ENCODE measurements around the gene CD27. TPM values are rescaled to one million over a fixed set of nuclear protein-coding genes. Genes with fewer than 3 reads are reported as not detected.

The CD27 gene
- total and polyA plus RNA-seq, 2 of the 8 experiments (the other 6 are each of a cell fraction or from before 2014, with no cell fraction given), result 0.28 to 0.39 TPM

DNA sequence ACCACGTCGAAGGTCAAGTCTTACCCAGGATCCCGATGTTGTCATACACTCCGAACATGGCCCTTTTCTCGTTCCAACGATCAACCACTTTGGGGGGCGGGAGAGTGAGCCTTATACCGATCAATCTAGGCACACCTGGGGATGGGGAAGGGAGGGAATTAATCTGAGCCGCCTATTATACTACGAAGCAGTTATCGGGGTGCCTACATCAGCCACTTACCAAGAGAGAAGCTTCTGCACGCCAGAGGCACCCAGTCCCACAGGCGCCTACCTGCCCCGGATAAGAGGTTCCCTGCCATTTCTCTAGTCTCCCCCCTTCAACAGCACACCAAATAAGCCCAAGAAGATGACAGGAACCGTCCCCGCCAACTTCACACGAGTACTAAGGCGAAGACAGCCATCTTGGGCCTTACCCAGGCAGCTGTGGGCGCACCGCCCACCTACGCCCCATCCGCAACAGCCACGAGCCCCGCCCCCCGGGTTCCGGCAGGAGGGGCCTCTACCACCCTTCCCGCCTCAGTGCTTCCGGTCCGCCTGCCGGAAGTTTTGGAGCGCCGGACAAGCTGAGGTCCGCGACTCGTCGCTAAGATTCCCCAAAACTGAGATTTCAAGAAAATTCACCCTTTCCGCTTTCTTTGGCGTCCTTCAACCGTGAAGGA is 48.2 kb downstream of the CD27 start, which contains the start of gene MRPL51 (continued):
- TF ChIP-seq RAD21 (IDR thresholded peaks at IDR 0.05 in 1 of 2, conservative IDR thresholded peaks at IDR 0.05 in 1 of 2; ENCODE audit: low read depth in 2 of 2, low read length in 2 of 2) (no peak), SIN3A (conservative IDR thresholded peaks at IDR 0.05 in 1 of 2, IDR thresholded peaks at IDR 0.05 in 1 of 2; ENCODE audit: low read depth in 1 of 2, low read length in 2 of 2) (peak; percentile 70 to 82; a peak in 2 of 4 replicates), POLR2AphosphoS5 (IDR thresholded peaks at IDR 0.05; ENCODE audit: low read depth, low read length) (peak; percentile 88), NANOG (IDR thresholded peaks at IDR 0.05; ENCODE audit: insufficient read depth, low read depth, low read length, poor library complexity, severe bottlenecking) (peak; percentile 9), RXRA (IDR thresholded peaks at IDR 0.05; ENCODE audit: insufficient read depth, low read depth, low read length) (no peak), CHD2 (IDR thresholded peaks at IDR 0.05; ENCODE audit: low read length) (no peak), KDM4A (IDR thresholded peaks at IDR 0.05; ENCODE audit: low read depth, low read length, severe bottlenecking) (peak; percentile 56), EGR1 (IDR thresholded peaks at IDR 0.05; ENCODE audit: borderline replicate concordance, low read depth, low read length) (peak; percentile 85; the same call in 1 of the 2 replicates), SRF (IDR thresholded peaks at IDR 0.05; ENCODE audit: low read depth, low read length) (no peak), YY1 (IDR thresholded peaks at IDR 0.05; ENCODE audit: low read depth, low read length) (peak; percentile 96), GABPA (IDR thresholded peaks at IDR 0.05; ENCODE audit: borderline replicate concordance, insufficient read depth, low read length) (peak; percentile 97), E2F6 (IDR thresholded peaks at IDR 0.05) (0 out of 2 replicates have a peak, but pooled peaks have one; percentile 55), POLR2A (IDR thresholded peaks at IDR 0.05; ENCODE audit: control extremely low read depth in 1 of 2, low read depth in 2 of 2, low read length in 2 of 2) (peak; percentile 76 to 83; a peak in 2 of 3 replicates), RNF2 (IDR thresholded peaks at IDR 0.05; ENCODE audit: borderline replicate concordance, low read depth, low read length, missing control alignments, poor library complexity, severe bottlenecking) (no peak), CREB1 (IDR thresholded peaks at IDR 0.05) (peak; percentile 79), KDM5A (IDR thresholded peaks at IDR 0.05; ENCODE audit: low read length) (peak; percentile 89)
